Effector CD4-positive, alpha-beta T cell (primary cell): ENCODE data around the gene RPS6KA5.
"Not testable (repeated sequence)": the region's sequence is repeated elsewhere in the genome, so short reads cannot be mapped to it uniquely, and the experiment has no call there.

ENCODE experiments used
- DNase-seq: peaks from one replicate; pipeline ENCODE4 v3.0.0-alpha.2; 2020

RPS6KA5 gene

DNA sequence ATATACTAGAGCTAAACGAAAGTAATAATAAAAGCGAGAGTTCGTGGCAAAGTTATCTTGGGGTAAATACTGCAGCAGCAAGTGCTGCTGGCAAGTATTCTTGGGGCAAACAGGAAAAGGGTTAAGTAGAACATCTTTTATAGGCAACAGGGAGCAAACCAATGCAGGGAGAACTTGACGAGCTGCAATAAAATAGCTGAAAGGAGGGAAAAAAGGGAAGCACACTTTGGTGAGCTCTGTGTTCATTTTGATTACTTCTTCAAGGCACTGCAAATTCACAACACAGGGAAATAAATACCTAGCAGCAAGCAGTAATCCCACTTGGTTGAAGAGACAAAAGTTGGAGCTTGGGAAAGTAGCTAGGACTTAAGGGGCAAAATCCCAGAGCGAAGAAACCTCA, 201.9 kb downstream of the RPS6KA5 start:
- DNase-seq = no peak

- no peak for DNase-seq
Observed at GRCh38 chr14:90857866-90858265, 202.6 kb downstream of the RPS6KA5 start.

DNA sequence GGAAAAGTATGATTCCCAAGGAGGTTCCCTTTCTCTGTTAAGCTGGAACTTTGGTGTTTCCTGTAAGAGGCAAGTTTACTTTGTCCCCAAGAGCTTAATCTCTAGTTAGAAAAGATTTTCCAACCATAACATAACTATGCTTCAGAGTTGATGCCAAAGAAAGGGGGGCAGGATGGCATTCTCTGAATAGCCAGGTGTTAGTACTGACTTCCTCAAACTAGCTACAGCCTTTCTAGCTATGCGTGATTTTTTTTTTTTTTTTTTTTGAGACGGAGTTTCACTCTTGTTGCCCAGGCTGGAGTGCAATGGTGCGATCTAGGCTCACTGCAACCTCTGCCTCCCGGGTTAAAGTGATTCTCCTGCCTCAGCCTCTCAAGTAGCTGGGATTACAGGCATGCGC, 204.3 kb downstream of the RPS6KA5 start:
- DNase-seq = not testable (repeated sequence)

GRCh38 chr14:90853116-90853515, 207.3 kb downstream of the RPS6KA5 start:
- DNase-seq = no peak

GRCh38 chr14:90851327-90852036, 209.0 kb downstream of the RPS6KA5 start:
- DNase-seq = no peak

DNA sequence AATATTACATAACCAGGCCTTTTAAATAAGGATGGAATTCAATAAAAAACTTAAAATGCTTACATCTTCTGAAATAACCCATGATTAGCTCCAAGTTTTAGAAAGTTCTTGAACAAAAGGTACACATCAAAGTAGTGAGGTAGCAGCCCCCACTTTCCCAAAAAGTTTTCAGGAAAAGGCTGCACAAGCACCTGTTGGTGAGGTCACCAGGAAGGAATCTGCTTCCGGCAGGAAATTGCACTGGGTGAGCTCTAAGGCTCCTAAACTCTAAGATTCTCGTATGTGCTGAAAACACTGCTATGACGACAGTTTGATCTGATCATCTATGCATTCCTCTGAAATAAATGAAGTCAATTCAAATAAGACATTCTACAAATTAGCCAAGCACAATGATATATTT, 210.0 kb downstream of the RPS6KA5 start:
- DNase-seq = no peak

GRCh38 chr14:90849787-90850444, 210.5 kb downstream of the RPS6KA5 start:
- DNase-seq = no peak

- no peak for DNase-seq
Observed at GRCh38 chr14:90848944-90849731, 211.3 kb downstream of the RPS6KA5 start.

DNA sequence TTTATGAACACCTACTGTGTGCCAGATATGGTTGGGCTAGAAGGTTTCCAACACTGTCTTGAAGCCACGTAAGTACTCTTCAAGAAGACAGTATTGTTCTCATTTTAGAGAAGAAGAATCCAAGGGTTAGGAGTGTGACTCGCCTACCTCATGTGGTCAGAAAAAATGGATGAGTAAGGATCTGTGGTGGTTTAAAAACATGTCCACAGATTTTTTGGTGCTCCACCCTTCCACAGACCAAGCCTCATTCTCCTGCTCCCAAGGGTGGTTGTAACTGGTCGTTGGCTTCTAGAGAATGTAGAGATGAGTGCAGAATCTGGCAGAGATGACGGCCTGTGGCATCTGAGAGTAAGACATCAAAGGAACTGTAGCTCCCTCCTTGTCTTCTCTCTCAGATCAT, 213.9 kb downstream of the RPS6KA5 start:
- DNase-seq = no peak

DNA sequence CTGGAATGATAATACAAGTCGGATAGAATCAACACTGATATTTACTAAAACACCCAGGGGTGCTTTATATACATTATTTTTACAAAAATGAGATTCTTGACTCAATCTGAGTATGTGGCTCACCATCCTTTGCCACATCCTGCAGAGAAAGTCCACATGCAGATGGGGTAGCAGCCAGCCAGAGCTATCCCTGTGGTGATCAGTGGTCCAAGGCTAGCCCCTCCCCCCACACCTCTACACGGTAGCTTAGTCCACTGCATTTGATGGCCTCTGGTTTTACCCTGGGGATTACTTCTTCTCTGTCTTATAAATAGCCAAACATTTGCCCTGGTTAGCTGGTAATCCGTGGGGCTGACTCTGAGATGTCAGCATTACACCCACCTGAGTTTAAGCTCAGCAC, 216.1 kb downstream of the RPS6KA5 start:
- DNase-seq = no peak

DNA sequence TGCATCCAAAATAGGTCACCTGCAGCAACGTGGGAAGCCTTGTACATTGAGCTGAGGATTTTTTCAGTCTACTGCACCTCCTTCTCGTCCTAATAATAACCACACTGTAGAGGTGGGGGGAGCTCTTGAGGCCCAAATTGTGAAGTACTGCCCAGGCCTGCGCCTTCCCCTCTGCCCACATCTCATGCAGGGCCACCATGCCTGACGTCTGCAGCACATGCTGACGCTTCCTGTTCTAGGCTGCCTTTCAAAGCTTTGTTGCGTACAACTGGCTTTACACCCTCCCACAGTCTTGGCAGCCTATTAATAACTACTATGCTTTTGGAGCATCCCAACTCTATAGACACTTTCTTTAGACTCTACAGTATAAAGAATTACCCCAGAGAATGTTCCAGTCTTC, 217.7 kb downstream of the RPS6KA5 start:
- no peak for DNase-seq

- not testable (repeated sequence) for DNase-seq
Observed at GRCh38 chr14:90840667-90841066, 219.8 kb downstream of the RPS6KA5 start.

- no peak for DNase-seq
Observed at GRCh38 chr14:90839889-90840266, 220.6 kb downstream of the RPS6KA5 start.

DNA sequence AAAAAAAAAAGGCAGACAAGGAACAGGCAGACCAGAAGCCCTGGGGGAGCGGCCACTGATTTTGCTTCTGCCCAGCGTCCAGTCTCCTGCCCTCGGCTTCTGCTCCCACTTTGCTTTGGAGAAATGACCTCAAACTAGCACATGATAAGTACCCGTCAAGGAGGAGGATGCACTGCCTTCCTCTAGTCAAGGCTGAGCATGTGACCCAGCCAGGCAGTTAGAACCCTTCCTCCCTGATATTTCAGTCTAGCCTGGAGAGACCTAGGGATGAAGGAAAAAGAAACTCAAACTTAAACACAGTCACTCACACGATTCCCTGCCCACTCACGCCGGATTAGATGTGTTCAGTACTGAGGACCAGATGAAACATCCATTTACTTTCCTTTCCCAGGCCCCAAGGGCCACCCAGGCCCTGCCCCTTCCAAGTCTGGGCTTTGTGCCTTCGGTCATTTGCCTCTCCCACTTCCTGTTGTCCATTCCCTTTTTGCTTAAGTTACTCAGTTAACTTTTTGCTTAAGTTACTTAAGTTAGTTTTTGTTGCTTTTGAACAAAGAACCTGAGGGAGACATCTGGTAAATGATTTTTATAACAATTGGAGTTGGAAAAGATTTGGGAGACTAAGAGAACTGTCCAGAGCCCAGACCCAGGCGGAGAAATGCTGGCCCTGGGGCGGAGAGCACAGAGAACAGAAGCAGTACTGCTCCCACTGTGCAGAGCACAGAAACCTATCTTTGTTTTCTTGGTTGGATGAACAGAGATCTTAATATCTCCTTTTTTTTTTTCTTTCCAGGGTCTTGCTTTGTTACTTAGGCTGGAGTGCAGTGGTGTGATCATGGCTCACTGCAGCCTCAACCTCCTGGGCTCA, 221.2 kb downstream of the RPS6KA5 start:
- DNase-seq = no peak

- DNase-seq = not testable (repeated sequence)
Observed at GRCh38 chr14:90838531-90838930, 221.9 kb downstream of the RPS6KA5 start.

DNA sequence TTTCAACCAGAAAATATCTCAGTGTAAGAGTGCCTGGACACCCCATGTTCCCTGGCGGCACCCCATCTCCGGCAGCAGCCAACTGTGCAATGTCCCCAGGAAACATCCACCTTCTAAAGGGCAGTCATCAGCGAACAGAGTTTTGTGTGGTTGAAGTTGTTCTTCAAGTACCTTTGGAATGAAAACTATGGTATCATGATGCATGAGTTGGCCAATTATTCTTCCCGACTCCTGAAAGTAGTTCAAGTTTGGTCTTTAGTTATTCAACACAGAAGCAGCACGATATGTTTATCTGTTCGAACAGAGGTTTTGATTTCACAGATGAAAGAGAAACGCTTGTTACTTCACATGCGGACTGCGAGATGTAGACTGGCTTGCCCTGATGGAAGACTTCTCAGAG, 223.1 kb downstream of the RPS6KA5 start:
- no peak for DNase-seq

- no peak for DNase-seq
Observed at GRCh38 chr14:90836692-90837063, 223.8 kb downstream of the RPS6KA5 start.

GRCh38 chr14:90831821-90832220, 228.6 kb downstream of the RPS6KA5 start:
- DNase-seq = no peak

GRCh38 chr14:90830931-90831701, 229.3 kb downstream of the RPS6KA5 start:
- DNase-seq = no peak

DNA sequence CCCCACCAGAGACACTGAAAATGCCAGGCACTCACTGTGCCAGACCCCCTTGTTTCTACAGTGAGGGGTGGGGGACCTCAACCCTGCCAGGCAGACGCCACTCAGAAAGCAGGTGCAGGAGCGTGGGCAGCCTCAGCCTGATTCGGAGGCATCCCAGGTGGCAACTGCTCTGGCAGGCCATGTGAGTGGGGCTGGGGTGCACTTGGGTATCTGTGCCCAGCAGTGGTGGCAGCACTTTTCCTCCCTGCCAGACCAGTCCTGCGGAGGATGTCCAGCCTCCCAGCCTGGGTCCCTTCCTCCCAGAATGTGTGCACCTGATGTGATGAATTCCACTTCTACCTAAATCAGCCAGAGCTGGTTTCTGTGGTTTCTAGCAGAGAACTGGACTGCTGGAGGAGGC, 230.8 kb downstream of the RPS6KA5 start:
- DNase-seq = no peak

- no peak for DNase-seq
Observed at GRCh38 chr14:90828642-90829487, 231.6 kb downstream of the RPS6KA5 start.
